SK-N-MC (cell line): ENCODE data around the gene HSP90AB1.
A peak's percentile ranks its signal among the peaks of the same experiment; 100 is the strongest.

Experiments used
- DNase-seq: peaks from one replicate; pipeline ENCODE4 v3.0.0-alpha.2; 2011; ENCODE audit warnings: low read depth, low spot score
- H3K27ac ChIP-seq: fragments of 200-600 bp; sonication (generic); 2 replicates; pipeline ENCODE4 v1.5.1; 2016; ENCODE audit warnings: mixed run types
- H3K36me3 ChIP-seq: fragments of 200-600 bp; sonication (generic); 2 replicates; pipeline ENCODE4 v1.6.1; 2017; ENCODE audit warnings: antibody characterized with exemption, low read length, mixed read lengths; ENCODE audit not compliant: insufficient read depth
- H3K4me3 ChIP-seq: fragments of 200-600 bp; sonication (generic); 2 replicates; pipeline ENCODE4 v1.5.1; 2016
- H3K9ac ChIP-seq: fragments of 200-600 bp; sonication (generic); 2 replicates; pipeline ENCODE4 v1.8.0; 2017; ENCODE audit warnings: mixed run types, mixed read lengths; ENCODE audit not compliant: insufficient read length
- H3K9me3 ChIP-seq: fragments of 200-600 bp; sonication (generic); 2 replicates; pipeline ENCODE4 v1.6.1; 2017; ENCODE audit warnings: low read depth, mild to moderate bottlenecking, antibody characterized with exemption, low read length, moderate library complexity, mixed read lengths
- EZH2 ChIP-seq: fragments of 200-600 bp; sonication (generic); IDR thresholded peaks from one replicate; pipeline ENCODE4 v1.6.1; 2017; ENCODE audit warnings: antibody characterized with exemption
- FOXP2 ChIP-seq: optimal IDR thresholded peaks from 2 replicates; pipeline ENCODE3; 2011; ENCODE audit warnings: mild to moderate bottlenecking, moderate library complexity; ENCODE audit not compliant: insufficient read depth; ENCODE audit errors: extremely low read length, control extremely low read depth
- POLR2AphosphoS5 ChIP-seq: IDR thresholded peaks from 2 replicates; pipeline ENCODE4 v1.6.1; 2012; ENCODE audit warnings: mild to moderate bottlenecking, low read depth, low read length, borderline replicate concordance

HSP90AB1 gene

GRCh38 chr6:44246663-44247337, at the start of gene HSP90AB1:
HSP90AB1 (plus strand) TSS chr6:44247101; CDS start chr6:44248630, 1,529 bp downstream.
- Histone ChIP-seq H3K27ac (peak within 1 kb of the TSS; percentile 89), H3K4me3 (peak within 1 kb of the TSS; percentile 100), H3K9ac (peak within 1 kb of the TSS; percentile 100), H3K9me3 (no peaks in the 10 kb centered on the region), H3K36me3 (peaks cover 42% of the 10 kb centered on the region)
- TF ChIP-seq EZH2 (no peak), FOXP2 (no peak), POLR2AphosphoS5 (peak; percentile 100)
- DNase-seq = peak; percentile 96

- no peaks in the 10 kb centered on the region for H3K9me3 ChIP-seq
- TF ChIP-seq POLR2AphosphoS5 (no peak), FOXP2 (no peak), EZH2 (no peak)
- no peak overlapping the region for H3K4me3 ChIP-seq
- no peak overlapping the region for H3K9ac ChIP-seq
- no peak overlapping the region for H3K27ac ChIP-seq
- H3K36me3 ChIP-seq = no peaks in the 10 kb centered on the region
- DNase-seq = no peak
Measured at GRCh38 chr6:44198684-44199083, 48.2 kb upstream of the HSP90AB1 start.

- Histone ChIP-seq H3K9me3 (no peaks in the 10 kb centered on the region), H3K4me3 (no peak overlapping the region), H3K27ac (no peak overlapping the region), H3K9ac (no peak overlapping the region), H3K36me3 (no peaks in the 10 kb centered on the region)
- no peak for DNase-seq
- TF ChIP-seq FOXP2 (no peak), EZH2 (no peak), POLR2AphosphoS5 (no peak)
Measured at GRCh38 chr6:44199883-44200282, 47.0 kb upstream of the HSP90AB1 start.

- TF ChIP-seq FOXP2 (no peak), POLR2AphosphoS5 (no peak), EZH2 (no peak)
- H3K36me3 ChIP-seq = no peaks in the 10 kb centered on the region
- H3K9me3 ChIP-seq = no peaks in the 10 kb centered on the region
- no peak for DNase-seq
- no peak overlapping the region for H3K27ac ChIP-seq
- no peak overlapping the region for H3K4me3 ChIP-seq
- no peak overlapping the region for H3K9ac ChIP-seq
Measured at GRCh38 chr6:44201200-44201599, 45.7 kb upstream of the HSP90AB1 start.

- Histone ChIP-seq H3K27ac (no peak overlapping the region), H3K9me3 (no peaks in the 10 kb centered on the region), H3K4me3 (no peak overlapping the region), H3K36me3 (no peaks in the 10 kb centered on the region), H3K9ac (no peak overlapping the region)
- DNase-seq = no peak
- TF ChIP-seq EZH2 (no peak), POLR2AphosphoS5 (no peak), FOXP2 (no peak)
Measured at GRCh38 chr6:44201638-44202303, 45.1 kb upstream of the HSP90AB1 start.

- Histone ChIP-seq H3K9ac (no peak overlapping the region), H3K9me3 (no peaks in the 10 kb centered on the region), H3K27ac (no peak overlapping the region), H3K36me3 (no peaks in the 10 kb centered on the region), H3K4me3 (no peak overlapping the region)
- DNase-seq = no peak
- TF ChIP-seq EZH2 (no peak), FOXP2 (no peak), POLR2AphosphoS5 (no peak)
Measured at GRCh38 chr6:44202332-44202971, 44.4 kb upstream of the HSP90AB1 start.

GRCh38 chr6:44202972-44203750, 43.7 kb upstream of the HSP90AB1 start:
- H3K9ac ChIP-seq = no peak overlapping the region
- no peak overlapping the region for H3K4me3 ChIP-seq
- DNase-seq = no peak
- H3K36me3 ChIP-seq = no peaks in the 10 kb centered on the region
- TF ChIP-seq POLR2AphosphoS5 (no peak), EZH2 (no peak), FOXP2 (no peak)
- no peaks in the 10 kb centered on the region for H3K9me3 ChIP-seq
- H3K27ac ChIP-seq = no peak overlapping the region

GRCh38 chr6:44203955-44204354, 42.9 kb upstream of the HSP90AB1 start:
- no peaks in the 10 kb centered on the region for H3K36me3 ChIP-seq
- TF ChIP-seq FOXP2 = no peak
- no peak for TF ChIP-seq EZH2
- no peak for TF ChIP-seq POLR2AphosphoS5
- H3K9ac ChIP-seq = no peak overlapping the region
- H3K9me3 ChIP-seq = no peaks in the 10 kb centered on the region
- H3K4me3 ChIP-seq = no peak overlapping the region
- no peak for DNase-seq
- H3K27ac ChIP-seq = no peak overlapping the region
